K562 (cell line): ENCODE results near the gene ABHD3. TPM values are rescaled to one million over a fixed set of nuclear protein-coding genes. Genes with fewer than 3 reads are reported as not detected.

ENCODE experiments used
- BHLHE40 ChIP-seq: IDR thresholded peaks from 2 replicates; pipeline ENCODE4 v1.6.1; 2011; ENCODE audit warnings: low read length, improper control_type of control experiment
- E2F8 ChIP-seq: fragments of 450-650 bp; IDR thresholded peaks from 2 replicates; pipeline ENCODE4 v1.7.1; 2018; ENCODE audit warnings: mild to moderate bottlenecking, low read depth; ENCODE audit not compliant: partially characterized antibody
- ETV6 ChIP-seq, 3 experiments: fragments of 150-350 bp in 1 of 3; sonication (generic) in 1 of 3; formaldehyde crosslinking in 1 of 3; IDR thresholded peaks; 2 replicates each; pipeline versions ENCODE4 v1.6.1 to v1.8.0; 2014 to 2022; ENCODE audit warnings: borderline replicate concordance in 2 of 3, low read depth in 2 of 3, antibody characterized with exemption in 1 of 3, low read length in 1 of 3, mild to moderate bottlenecking in 1 of 3, missing genetic modification reagents in 1 of 3
- EWSR1 ChIP-seq: fragments of 450-650 bp; IDR thresholded peaks from 2 replicates; pipeline ENCODE4 v1.6.1; 2018; ENCODE audit warnings: borderline replicate concordance, mild to moderate bottlenecking, low read depth, moderate library complexity; ENCODE audit not compliant: partially characterized antibody
- FIP1L1 ChIP-seq: fragments of 200-400 bp; formaldehyde crosslinking; IDR thresholded peaks from 2 replicates; pipeline ENCODE4 v1.6.1; 2018; ENCODE audit warnings: mild to moderate bottlenecking, low read depth, low read length; ENCODE audit not compliant: poor library complexity, severe bottlenecking
- ID3 ChIP-seq, 2 experiments: fragments of 250-450 bp in 1 of 2; fragments of 450-650 bp in 1 of 2; sonication (Bioruptor Pico) in 1 of 2; IDR thresholded peaks; 2 replicates each; pipeline versions ENCODE4 v1.6.1 to v1.8.0; 2016 to 2021; ENCODE audit warnings: mild to moderate bottlenecking in 2 of 2, moderate library complexity in 2 of 2, missing compliant biosample characterization in 1 of 2, missing genetic modification characterization in 1 of 2
- ILK ChIP-seq: fragments of 450-650 bp; IDR thresholded peaks from 2 replicates; pipeline ENCODE4 v1.6.1; 2016; ENCODE audit warnings: missing genetic modification characterization, low read depth, mild to moderate bottlenecking, missing compliant biosample characterization, moderate library complexity, borderline replicate concordance
- IRF2 ChIP-seq: sonication (generic); formaldehyde crosslinking; IDR thresholded peaks from 2 replicates; pipeline ENCODE4 v1.8.1; 2022; ENCODE audit warnings: mild to moderate bottlenecking, missing genetic modification reagents
- PATZ1 ChIP-seq: fragments of 250-450 bp; sonication (Bioruptor Pico); IDR thresholded peaks from 2 replicates; pipeline ENCODE4 v1.5.0; 2020; ENCODE audit warnings: mild to moderate bottlenecking, borderline replicate concordance
- RNF2 ChIP-seq: sonication (generic); IDR thresholded peaks from 2 replicates; pipeline ENCODE4 v1.6.1; 2016
- SETDB1 ChIP-seq: IDR thresholded peaks from one replicate; pipeline ENCODE4 v1.6.1; 2012; ENCODE audit warnings: low read length, control low read depth, inconsistent platforms
- SMAD3 ChIP-seq: fragments of 450-650 bp; formaldehyde crosslinking; conservative IDR thresholded peaks from 2 replicates; pipeline ENCODE4 v1.4.0; 2020; ENCODE audit warnings: mild to moderate bottlenecking
- SNIP1 ChIP-seq: fragments of 450-650 bp; IDR thresholded peaks from 2 replicates; pipeline ENCODE4 v1.7.1; 2017; ENCODE audit warnings: low read depth, mild to moderate bottlenecking
- U2AF2 ChIP-seq: fragments of 200-400 bp; formaldehyde crosslinking; optimal IDR thresholded peaks from 2 replicates; pipeline ENCODE3; 2017; ENCODE audit warnings: low read depth, mild to moderate bottlenecking, low read length
- ZBTB49 ChIP-seq: sonication (generic); formaldehyde crosslinking; IDR thresholded peaks from 2 replicates; pipeline ENCODE4 v1.8.0; 2022; ENCODE audit warnings: missing genetic modification reagents, mild to moderate bottlenecking, borderline replicate concordance
- ZBTB8A ChIP-seq: fragments of 450-650 bp; IDR thresholded peaks from 2 replicates; pipeline ENCODE4 v1.6.1; 2018; ENCODE audit warnings: mild to moderate bottlenecking, moderate library complexity; ENCODE audit not compliant: partially characterized antibody
- ZNF695 ChIP-seq: fragments of 450-650 bp; formaldehyde crosslinking; IDR thresholded peaks from 2 replicates; pipeline ENCODE4 v1.4.0; 2020; ENCODE audit warnings: mild to moderate bottlenecking, moderate library complexity
- polyA plus RNA-seq, 8 experiments: library from polyadenylated mRNA; depleted of rRNA in 4 of 8; stranded (reverse) in 5 of 8; unstranded in 3 of 8; fragments of >200 nt; fragmentation: Nextera tagmentation in 2 of 8; fragmentation: Illumina TruSeq in 1 of 8; extraction: Ambion mirVana in 2 of 8; extraction: Trizol in 1 of 8; gene quantifications; 2 replicates each; pipeline versions ENCODE4 v1.2.1 to v1.2.3, GENCODE V29; 2011 to 2014; ENCODE audit warnings: inconsistent platforms in 1 of 8, missing spikeins in 1 of 8
- total RNA-seq, 7 experiments: library from RNA; depleted of rRNA in 6 of 7; stranded (reverse); fragments of >200 nt in 6 of 7; fragmentation: Illumina TruSeq in 2 of 7; extraction: Trizol in 2 of 7; gene quantifications; 2 replicates each; pipeline versions ENCODE4 v1.2.1 to v1.2.3, GENCODE V29; 2011 to 2021; ENCODE audit warnings: low replicate concordance in 1 of 7

Gene ABHD3
- total and polyA plus RNA-seq, 9 of the 15 experiments (the other 6 are each of a cell fraction or from before 2014, with no cell fraction given), result 6.3 to 38.8 (median 19.4) TPM

GRCh38 chr18:21704603-21705364 lies at the start of gene ABHD3 (continued):
- TF ChIP-seq E2F8, result no peak
- no peak for TF ChIP-seq SETDB1
- TF ChIP-seq EWSR1, result no peak
- TF ChIP-seq RNF2, result no peak
- no peak for TF ChIP-seq SMAD3
- TF ChIP-seq U2AF2, result no peak
- TF ChIP-seq PATZ1 (CRISPR knock-in tag), result no peak
- TF ChIP-seq FIP1L1, result no peak
- TF ChIP-seq ID3 (CRISPR knock-in tag; IDR thresholded peaks at IDR 0.05), result no peak
- no peak; the same call in none of the 2 replicates for TF ChIP-seq ID3 (tag; IDR thresholded peaks at IDR 0.05)
- TF ChIP-seq BHLHE40, result peak; percentile 57
- no peak for TF ChIP-seq SNIP1
- TF ChIP-seq ZNF695 (CRISPR knock-in tag), result no peak
- no peak for TF ChIP-seq ZBTB49
- no peak for TF ChIP-seq ZBTB8A
- no peak; the same call in 1 of the 2 replicates for TF ChIP-seq IRF2
- TF ChIP-seq ILK, result no peak
- TF ChIP-seq ETV6 (IDR thresholded peaks at IDR 0.05; ENCODE audit: borderline replicate concordance in 1 of 2, low read depth in 2 of 2, low read length in 1 of 2), result no peak
- TF ChIP-seq ETV6 (CRISPR knock-in tag; IDR thresholded peaks at IDR 0.05; ENCODE audit: borderline replicate concordance), result no peak
